GM18502 (cell line): Measurements from ENCODE around the gene CCDC82.
A peak's percentile ranks its signal among the peaks of the same experiment; 100 is the strongest.

Experiments
- ATAC-seq: cut with Tn5 transposase; IDR thresholded peaks from one replicate; pipeline ENCODE4 v1.9.1; 2021; ENCODE audit warnings: mild to moderate bottlenecking; ENCODE audit not compliant: unreplicated experiment, poor library complexity

Gene CCDC82

DNA sequence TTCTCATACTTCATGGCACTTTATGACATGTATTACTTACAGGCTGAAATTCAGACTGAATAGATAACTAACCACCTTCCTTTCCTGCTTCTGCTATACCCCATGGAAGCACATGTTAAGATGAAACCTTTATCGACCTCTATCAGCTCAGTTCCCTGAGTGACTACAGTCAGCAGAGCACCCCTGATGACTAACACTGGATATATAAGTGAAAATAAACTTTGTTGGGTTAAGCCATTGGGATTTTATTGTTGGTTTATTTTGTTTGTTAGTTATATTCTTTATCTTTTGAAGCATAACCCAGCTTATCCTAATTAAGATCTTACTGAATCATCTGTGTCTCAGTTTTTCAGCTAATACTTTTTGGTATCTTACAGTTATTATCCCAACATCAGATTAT, 23.7 kb downstream of the CCDC82 start:
- ATAC-seq: no peak

DNA sequence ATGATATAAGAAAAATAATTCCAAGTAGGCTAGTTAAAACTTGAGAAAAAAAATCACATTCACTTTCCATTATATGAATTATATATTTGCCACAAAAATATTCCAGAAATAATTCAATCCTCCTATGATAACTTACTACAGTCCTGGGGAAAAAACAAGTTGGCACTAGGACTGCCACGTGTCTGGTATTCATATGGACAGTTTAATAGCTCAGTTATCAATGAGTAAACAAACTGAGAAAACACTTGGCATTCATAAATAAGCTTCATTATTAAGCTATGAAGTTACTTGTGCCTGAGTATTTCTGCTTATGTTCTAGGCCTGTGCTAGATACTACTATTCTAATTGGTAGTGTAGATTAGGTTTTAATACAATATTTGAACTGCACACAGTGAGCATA, 24.2 kb downstream of the CCDC82 start:
- no peak for ATAC-seq

DNA sequence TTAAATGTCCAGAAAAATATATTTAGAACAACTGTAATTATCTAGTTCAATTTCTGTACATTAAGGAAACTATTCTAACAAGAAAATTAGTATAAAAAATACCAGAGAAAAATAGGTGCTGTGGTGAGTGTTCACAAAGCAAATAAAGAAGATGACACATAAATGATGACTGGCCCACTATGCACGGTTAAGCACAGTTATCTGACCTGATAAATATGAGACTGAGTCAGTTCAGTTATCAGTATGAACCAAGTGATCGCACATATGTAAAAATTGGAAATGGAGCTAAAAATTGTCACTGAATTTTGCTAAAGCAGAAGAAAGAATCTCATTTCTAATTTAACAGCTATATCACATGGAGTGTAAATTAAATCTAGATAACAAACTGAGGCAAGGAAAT, 27.9 kb downstream of the CCDC82 start:
- ATAC-seq: no peak

DNA sequence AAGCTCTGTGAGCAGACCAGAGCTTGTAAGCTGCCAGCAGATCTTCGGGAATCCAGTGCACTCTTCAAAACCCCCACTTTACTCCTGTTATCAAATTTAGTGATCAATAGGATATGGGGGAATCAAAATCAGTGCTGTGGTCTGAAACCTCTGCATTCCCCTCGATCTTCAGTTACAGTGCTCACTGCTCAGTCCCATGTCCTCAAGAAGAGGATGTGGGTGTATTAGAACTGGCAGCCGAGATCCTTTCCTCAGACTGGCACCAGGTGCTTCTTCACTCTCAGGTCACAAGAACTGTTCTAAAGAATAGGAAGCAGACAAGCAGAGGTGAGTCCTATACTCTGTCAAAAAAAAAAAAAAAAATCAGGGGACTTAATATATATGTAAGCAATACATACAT, 31.4 kb downstream of the CCDC82 start:
- no peak for ATAC-seq

DNA sequence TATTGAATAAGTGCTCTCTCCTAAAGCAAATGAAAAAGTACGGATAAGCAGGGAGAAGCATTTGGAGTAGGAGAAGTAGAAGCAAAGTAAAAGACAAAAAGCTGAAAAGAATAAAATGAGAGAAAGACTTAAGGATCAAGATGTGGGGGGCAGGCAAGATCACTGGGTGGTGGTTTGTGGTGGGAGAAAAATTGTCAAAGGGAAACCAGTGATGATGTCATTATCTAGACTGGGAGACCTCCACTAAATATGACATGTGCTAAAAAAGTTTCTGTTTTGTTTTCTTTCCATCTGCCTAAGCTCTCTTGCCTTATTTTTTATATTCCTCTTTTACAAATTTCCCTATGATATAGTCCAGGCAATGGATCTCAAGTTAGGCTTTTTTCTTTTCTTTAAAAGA, 31.9 kb downstream of the CCDC82 start:
- peak; percentile 85 for ATAC-seq

DNA sequence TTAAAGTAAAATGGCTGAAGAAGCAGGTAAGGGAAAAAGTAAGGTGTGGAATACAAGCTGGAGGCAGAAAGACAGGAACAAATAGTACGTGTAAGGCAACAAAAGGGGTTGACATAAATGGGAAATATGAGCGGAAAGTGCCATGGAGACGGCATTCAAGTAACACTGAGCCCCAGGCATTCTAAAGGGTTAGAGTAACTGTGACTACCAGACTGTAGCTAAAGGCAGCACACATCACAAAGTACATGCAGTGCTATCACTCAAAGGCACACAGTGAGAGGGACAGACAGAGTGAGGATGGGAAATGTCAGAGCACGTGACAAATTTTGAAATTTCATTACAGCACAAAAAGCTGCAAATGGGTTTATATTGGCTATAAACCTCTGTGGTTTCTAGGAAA, 32.9 kb downstream of the CCDC82 start:
- ATAC-seq: no peak

DNA sequence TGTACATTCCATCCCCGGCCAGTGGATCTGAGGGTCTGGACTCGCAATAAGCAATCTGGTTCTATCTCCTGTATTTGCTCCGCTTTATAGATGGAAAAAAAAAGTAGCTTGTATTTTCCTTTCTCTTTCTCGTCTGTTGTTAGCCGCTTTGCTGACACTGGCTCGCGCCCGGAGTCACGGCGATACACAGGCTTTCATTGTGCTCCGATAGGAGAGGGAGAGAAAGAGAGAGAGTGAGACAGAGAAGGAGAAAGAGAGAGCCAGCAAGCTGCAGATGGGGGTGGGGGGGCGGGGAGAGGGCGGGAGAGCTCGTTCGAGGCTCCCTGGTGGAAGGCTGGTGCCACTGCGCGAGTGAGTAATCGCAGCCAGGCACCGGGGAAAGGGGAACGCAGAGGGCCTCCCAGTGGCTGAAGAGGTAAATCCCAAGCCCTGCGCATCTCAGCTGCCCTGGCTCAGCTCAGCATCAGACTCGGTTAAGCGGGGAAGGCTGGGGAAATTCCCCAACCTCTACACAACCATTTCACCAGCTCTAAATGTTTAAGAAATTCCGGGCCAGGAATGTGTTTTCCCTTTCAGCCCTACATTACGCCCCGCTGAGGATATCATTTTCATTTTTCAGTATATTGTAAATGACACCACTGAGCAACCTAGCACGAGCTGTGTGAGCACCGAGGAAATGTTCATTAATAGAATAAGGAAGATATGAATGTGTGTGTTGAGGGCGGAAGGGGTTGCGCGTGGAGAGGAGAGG, 46.6 kb downstream of the CCDC82 start, which contains the start of gene MAML2:
TSS of gene MAML2 (minus strand) at position 235 of the 751 bp plus-strand sequence. CDS start 1,300 bp downstream, outside the sequence.
- peak; percentile 82 for ATAC-seq

DNA sequence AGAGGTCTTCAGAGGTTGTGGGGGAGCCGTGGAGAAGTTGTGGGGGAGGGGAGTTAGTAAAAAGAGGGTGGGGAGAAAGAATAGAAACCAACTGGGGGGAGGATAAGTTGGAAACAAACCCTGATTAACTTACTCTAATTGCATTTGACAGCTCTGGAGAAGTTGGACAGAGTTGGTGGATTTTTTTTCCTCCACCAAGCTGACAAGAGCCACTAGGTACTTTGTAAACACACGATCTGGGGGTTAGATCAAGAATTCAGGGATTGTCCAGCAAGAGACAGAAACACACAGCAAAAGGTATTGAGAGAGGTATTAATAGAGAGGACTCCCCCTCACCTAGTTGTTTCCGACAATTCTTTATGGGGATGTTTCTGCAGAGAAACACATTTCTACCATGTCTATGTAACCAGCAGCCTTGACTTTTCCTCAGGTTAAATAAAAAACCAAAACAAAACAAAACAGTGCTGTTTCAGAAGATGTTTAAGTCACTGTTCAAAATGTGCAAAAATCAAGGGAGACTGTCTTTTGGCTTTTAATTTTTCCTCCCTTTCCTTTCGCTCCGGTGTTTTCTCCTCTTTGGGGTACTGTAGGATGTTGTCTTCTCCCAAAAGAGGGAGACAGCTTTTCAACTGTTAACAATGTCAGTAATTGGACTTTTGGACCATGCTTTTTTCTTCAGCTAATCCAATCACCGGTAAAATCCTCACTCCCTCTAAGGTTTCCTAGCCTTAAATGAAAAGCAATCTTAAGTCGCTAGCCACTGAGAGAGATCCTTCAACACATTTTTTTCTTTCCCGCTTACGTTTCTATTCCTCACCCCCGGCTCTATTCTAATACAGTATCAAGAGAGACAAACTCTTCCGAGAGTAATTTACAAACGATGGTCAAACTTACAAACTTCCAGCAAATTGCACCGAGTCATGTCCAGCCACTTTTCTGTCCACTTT, 47.4 kb downstream of the CCDC82 start:
- no peak for ATAC-seq

DNA sequence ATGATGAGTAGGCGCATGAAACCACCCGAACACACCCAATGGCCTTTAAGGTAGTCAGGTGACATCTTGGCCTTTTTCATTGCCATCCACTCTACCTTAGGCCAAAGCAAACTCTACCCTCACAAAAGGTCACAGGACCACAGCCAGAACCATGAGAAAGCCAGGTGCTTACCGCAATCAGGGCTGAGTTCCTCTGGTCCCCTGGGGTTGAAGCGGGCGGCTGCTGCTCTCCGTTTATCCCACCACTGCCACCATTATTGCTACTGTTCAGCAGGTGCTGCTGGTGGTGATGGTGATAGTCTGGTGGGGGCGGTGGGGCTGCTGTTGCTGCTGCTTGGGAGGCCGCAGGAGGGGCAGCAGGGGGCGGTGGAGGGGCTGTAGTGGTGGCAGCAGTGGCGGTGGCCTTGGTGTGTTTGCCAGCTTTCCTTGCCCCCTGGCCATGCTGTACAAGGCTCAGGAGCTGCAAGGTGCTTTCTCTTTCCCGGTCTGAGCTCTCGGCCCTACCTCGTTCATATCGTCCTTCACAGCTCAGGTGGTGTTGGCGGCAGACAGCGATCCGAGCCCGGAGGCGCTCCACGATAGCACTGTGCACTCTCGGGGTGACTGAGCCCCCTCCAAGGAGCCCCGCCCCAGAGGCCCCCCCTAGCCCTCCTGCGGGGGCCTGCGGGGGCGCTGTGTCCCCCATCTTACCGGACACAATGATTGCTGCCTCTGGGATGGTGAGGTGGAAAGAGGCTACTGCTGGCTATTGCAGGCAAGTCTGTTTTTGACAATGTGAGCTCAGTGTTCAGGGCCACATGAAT, 48.3 kb downstream of the CCDC82 start:
- ATAC-seq: peak; percentile 29

DNA sequence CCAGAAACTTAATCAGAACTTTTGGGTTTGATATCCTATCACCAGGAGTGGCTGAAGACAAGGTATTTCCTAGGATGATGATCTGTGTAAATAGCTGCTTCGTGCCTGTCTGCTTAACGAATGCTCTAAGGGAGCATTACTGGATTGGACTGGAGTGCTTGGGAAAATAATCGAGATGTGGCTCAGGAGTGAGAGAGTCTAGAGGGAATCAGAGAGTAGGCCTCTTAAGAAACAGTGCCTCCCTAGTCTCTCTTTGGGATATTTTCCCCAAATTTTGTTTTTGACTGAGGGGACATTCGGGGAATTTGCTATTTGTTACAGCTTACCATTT, 49.2 kb downstream of the CCDC82 start:
- no peak for ATAC-seq

DNA sequence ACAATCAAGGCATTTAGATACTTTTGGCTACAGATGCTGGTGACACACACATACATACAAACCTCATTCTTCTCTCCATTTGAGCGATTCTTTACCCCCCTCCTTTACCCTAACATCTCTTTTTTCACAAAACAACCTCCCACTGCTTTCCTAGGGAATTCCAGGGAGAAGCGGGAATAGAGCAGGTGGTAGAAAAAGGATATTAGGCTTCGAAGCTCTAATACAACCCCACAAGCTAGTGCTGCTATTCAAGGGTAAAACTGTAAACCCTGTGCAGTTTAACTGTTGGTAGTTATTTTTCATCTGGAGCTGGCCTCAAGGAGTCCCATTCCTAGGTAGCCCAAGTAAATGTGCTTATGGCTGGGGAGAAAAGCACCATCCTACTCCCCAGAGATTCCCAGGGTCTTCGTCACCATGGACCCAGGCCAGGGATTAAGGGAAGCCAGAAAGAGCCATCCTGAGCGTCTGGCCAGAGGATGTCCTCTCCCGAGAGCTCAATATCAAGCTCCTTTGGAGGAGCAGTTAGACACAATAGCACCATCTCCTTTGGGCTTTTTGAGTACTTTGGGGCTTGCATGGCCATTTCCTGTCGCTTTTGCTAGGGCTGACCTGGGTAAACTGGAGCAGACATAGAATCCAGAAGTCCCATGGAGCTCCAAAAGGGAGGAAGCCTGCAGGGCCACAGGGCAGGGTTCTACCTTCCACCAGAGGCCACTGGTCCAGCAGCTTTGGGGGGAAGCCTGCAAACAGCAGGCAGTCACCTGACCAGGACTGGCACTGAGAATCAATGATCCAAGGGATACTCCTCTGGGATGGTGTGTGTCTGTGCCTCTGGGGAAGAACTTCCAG, 49.8 kb downstream of the CCDC82 start:
- no peak for ATAC-seq

DNA sequence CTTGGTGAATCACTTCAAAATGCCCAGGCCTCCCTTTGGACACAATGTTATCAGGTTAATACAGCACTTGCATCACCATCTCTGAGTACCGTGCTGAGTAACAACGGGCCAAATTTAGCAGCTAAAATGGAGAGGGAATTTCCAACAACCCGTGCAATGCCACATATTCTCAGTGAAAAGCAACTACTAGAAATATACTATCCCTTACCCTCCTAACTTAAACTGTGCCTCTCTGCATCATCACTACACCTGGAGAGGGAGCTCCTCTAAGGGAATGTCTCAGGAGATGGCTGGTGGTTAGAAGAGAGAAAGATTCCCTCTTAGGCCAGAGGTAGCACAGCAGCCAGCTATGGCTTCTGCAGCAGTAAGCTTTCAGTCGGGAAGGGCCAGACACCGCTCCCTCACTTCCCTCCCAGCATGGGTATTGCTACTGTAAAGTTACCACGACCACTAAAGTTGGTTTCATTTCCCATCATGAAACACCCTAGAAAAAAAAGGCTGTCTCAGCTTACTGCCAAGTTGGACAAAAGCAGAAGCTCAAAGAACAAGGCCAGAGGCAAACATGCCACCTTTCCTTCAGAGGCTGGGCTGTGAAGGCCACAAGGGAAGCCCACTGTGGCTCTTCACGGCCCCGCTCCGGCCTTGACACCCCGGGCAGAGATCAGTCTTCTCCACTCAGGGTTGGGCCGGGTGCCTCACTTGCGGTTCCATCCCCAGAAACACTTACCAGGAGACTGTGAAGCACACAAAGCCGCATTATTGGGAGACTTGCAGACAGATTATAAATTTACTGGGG, 50.6 kb downstream of the CCDC82 start:
- peak; percentile 49 for ATAC-seq

DNA sequence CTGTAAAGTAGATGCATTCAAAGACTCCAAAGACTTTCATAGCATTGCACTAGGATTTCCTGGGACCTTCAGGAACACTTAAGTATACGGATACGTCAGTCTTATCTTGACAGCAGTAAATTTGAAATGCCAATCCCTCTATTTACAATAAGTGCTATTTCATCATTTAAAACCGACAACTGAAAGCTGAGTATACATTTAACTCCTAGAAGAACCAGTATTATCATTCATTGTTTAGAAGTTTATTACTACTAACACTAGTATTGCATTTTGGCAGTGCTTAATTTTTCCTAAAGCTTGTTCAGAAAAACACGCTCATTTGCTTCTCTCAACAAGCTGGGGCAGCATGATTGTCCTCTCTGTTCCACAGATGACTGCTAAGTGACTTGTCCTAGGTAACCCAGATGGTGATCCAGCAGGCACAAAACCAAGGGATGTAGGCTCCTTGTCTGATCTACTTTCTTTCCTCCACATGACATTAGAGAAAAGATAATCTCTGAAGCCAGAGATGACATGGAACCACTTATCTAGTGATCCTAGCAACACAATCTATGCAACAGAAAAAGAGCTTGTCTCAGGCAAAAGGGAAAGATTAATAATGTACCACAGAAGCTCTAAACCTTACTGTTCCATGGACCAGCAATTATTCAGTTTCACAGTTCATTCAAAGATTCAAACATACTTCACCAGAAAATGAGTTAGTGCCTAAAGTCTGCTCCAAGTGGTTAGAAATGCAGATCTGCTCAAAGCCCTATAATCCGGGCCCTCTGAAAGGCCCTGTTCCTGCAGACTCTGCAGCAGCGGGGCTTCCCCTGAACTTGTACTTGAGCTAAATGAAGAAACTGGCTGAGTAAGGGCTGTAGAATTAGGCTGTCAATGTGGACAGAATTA, 51.9 kb downstream of the CCDC82 start:
- ATAC-seq: peak; percentile 35

DNA sequence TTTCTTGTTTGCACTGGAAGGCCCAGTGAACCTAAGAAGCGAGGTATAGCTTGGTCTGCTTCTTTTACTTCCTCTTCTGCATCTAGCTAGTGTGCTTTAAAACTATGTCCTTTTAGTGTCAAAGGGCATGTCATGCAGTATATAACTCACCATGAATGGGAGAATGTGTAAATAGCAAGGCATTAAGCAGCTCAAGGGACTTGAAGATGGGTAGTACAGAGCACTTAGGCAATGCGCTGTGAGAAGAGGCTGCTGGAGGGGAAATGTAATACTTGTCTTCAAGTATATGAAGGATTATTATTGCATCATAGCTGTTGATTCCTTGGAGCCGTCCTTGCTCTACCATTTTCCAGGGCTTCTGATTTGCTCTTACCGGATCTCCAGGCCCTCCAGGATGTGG, 54.3 kb downstream of the CCDC82 start:
- no peak for ATAC-seq

DNA sequence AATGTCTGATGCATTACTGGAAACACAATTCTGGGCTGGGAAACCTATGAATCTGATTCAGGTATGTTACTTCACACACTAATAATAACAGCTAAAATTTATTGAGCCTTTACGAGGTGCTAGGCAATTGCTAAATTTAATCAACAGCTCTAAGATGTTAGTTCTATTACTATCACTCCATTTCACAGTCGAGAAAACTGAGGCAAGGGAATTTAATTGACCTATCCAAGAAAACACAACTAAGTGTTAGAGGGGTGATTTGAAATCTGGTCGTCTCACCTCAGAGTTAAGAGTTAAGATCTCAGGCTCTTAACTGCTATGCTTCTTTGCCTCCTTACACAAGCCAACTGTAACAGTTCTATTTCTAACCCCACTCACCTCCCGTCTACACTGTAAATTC, 55.5 kb downstream of the CCDC82 start:
- ATAC-seq: no peak

DNA sequence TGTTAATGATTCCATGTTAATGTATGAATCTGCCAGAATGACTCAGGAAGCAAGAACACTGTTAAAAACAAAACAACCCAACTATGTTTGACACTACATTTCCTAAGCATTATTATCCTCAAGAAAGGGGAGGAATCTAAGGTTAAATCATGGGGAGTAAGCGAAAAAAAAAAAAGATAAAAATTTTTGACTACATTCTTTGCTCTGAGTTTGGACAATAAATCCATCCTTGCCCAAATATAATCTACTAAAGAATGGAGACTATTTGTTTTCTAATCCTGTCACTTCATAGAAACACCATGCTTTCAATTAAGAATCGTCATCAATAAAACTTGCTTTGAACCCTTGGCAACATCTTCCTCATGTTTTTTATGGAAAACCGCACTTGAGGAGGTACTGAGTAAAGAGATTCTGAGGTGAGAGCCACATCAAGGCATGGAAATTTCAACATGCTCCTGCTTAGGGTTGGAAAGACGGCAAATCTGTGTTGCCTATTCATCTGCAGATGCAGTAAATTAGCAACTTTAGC, 56.5 kb downstream of the CCDC82 start:
- no peak for ATAC-seq

DNA sequence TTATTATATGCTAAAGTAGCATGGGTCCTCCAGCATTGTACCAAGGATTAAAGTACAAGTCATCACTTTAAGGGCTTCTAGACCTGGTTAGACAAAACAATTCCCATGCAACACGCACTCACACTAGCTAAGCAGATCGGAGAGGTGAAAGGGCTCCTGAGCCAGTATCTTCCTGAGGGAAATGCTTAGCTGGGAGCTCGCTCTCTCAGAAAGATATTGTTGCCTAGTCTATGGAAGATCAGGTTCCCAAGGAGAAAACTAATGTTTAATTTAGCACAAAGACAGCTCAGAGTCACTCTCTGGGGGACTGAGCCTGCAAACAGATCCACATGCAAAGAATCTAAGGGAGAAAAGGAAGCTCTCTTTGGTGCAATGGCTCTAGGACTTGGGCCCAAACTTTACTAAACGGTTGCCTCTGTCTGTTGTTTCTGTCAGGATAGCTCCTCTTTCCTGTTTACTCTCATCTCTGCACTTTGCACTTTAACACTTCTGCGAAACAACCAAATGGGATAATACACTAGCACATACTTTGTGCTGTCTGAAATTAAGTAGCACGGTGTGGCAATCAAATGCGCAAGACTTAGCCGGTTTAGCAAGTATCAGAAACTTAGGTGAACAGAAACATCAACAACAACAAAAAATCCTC, 57.5 kb downstream of the CCDC82 start:
- no peak for ATAC-seq
